H1 (cell line): ENCODE measurements around the gene YARS2. TPM values are rescaled to one million over a fixed set of nuclear protein-coding genes. Genes with fewer than 3 reads are reported as not detected.

Experiments
- CTCF ChIA-PET: fragments of 300-600 bp; sonication (Branson Sonifier 250); formaldehyde crosslinking; loops from one replicate; lab custom pipeline; 2021; ENCODE audit not compliant: partially characterized antibody; lab: Charles Lee
- POLR2A ChIA-PET: fragments of 300-600 bp; sonication (Branson Sonifier 250); formaldehyde crosslinking; loops from one replicate; lab custom pipeline; 2021; ENCODE audit warnings: inconsistent platforms; ENCODE audit not compliant: partially characterized antibody; lab: Charles Lee
- DNase-seq, 2 experiments: peaks; one replicate each; pipeline versions ENCODE4 v3.0.0 to v3.0.0-alpha.2; 2010 to 2022; ENCODE audit warnings: low spot score in 2 of 2, low read depth in 1 of 2, mixed read lengths in 1 of 2
- FAIRE-seq: peaks from 2 replicates; lab custom pipeline; 2011; peaks lifted over from hg19 to GRCh38; lab: Jason Lieb, UNC
- H2AFZ ChIP-seq: 2 replicates; pipeline ENCODE4 v1.8.1; 2012; ENCODE audit warnings: low read length, inconsistent platforms
- H2AK5ac ChIP-seq: 2 replicates; pipeline ENCODE4 v1.6.1; 2013; ENCODE audit warnings: low read depth, low read length
- H2BK120ac ChIP-seq: replicated peaks from 2 replicates; pipeline ENCODE3; 2013; ENCODE audit warnings: low read depth, low read length, inconsistent platforms
- H2BK12ac ChIP-seq: 2 replicates; pipeline ENCODE4 v1.6.1; 2013; ENCODE audit warnings: low read depth, low read length
- H2BK15ac ChIP-seq: 2 replicates; pipeline ENCODE4 v1.6.1; 2013; ENCODE audit warnings: low read length
- H2BK20ac ChIP-seq: 2 replicates; pipeline ENCODE4 v1.6.1; 2013; ENCODE audit warnings: low read length
- H2BK5ac ChIP-seq: 2 replicates; pipeline ENCODE4 v1.6.1; 2013; ENCODE audit warnings: low read depth, low read length
- H3K14ac ChIP-seq: 2 replicates; pipeline ENCODE4 v1.6.1; 2013; ENCODE audit warnings: inconsistent platforms; ENCODE audit not compliant: insufficient read length
- H3K18ac ChIP-seq: 2 replicates; pipeline ENCODE4 v1.6.1; 2013; ENCODE audit warnings: low read length; ENCODE audit errors: extremely low read depth
- H3K23ac ChIP-seq: 2 replicates; pipeline ENCODE4 v1.6.1; 2013; ENCODE audit warnings: inconsistent platforms; ENCODE audit not compliant: insufficient read length
- H3K23me2 ChIP-seq: 2 replicates; pipeline ENCODE4 v1.6.1; 2013; ENCODE audit warnings: low read depth, low read length
- H3K27ac ChIP-seq: 2 replicates; pipeline ENCODE4 v1.6.1; 2011; ENCODE audit warnings: low read depth, low read length, inconsistent platforms
- H3K27me3 ChIP-seq, 4 experiments: replicated peaks in 1 of 4; 1 replicate in 1 of 4; 2 replicates in 3 of 4; pipeline versions ENCODE4 v1.6.1 to v1.8.1; 2011 to 2013; ENCODE audit warnings: low read length in 3 of 4, mild to moderate bottlenecking in 3 of 4, inconsistent platforms in 2 of 4, mixed read lengths in 2 of 4, moderate library complexity in 1 of 4; ENCODE audit not compliant: control insufficient read depth in 3 of 4, insufficient read depth in 3 of 4; ENCODE audit errors: extremely low read depth in 1 of 4
- H3K36me3 ChIP-seq, 4 experiments: 2 replicates each; pipeline versions ENCODE4 v1.6.1 to v1.8.1; 2011 to 2013; ENCODE audit warnings: mild to moderate bottlenecking in 4 of 4, low read length in 3 of 4, moderate library complexity in 2 of 4, control low read depth in 1 of 4, inconsistent platforms in 1 of 4; ENCODE audit not compliant: insufficient read depth in 4 of 4, control insufficient read depth in 2 of 4
- H3K4ac ChIP-seq: replicated peaks from 2 replicates; pipeline ENCODE3; 2013; ENCODE audit warnings: low read length, low read depth, mixed read lengths, inconsistent platforms; ENCODE audit not compliant: insufficient read length
- H3K4me1 ChIP-seq, 4 experiments: replicated peaks in 1 of 4; 1 replicate in 1 of 4; 2 replicates in 3 of 4; pipeline versions ENCODE4 v1.6.1 to v1.8.1; 2011 to 2013; ENCODE audit warnings: low read length in 3 of 4, inconsistent platforms in 2 of 4, mixed read lengths in 1 of 4; ENCODE audit not compliant: insufficient read depth in 4 of 4, control insufficient read depth in 3 of 4
- H3K4me2 ChIP-seq, 2 experiments: 2 replicates each; pipeline versions ENCODE4 v1.6.1 to v1.8.1; 2011 to 2013; ENCODE audit warnings: low read depth in 2 of 2, low read length in 2 of 2, control low read depth in 1 of 2, inconsistent platforms in 1 of 2, mild to moderate bottlenecking in 1 of 2; ENCODE audit not compliant: insufficient read depth in 1 of 2
- H3K4me3 ChIP-seq, 4 experiments: fragments of 200-600, 300-600 bp in 1 of 4; sonication (generic), shearing (Covaris generic), sonication (Bioruptor Twin) in 1 of 4; 2 replicates each; pipeline versions ENCODE4 v1.5.1 to v1.8.1; 2011 to 2016; ENCODE audit warnings: low read length in 4 of 4, low read depth in 3 of 4, control low read depth in 2 of 4, inconsistent platforms in 2 of 4, mild to moderate bottlenecking in 2 of 4, mixed read lengths in 1 of 4, moderate library complexity in 1 of 4; ENCODE audit not compliant: insufficient read depth in 2 of 4; ENCODE audit errors: extremely low read depth in 1 of 4
- H3K56ac ChIP-seq: replicated peaks from 2 replicates; pipeline ENCODE3; 2013; ENCODE audit warnings: low read depth, mild to moderate bottlenecking, mixed read lengths, low read length, inconsistent platforms; ENCODE audit not compliant: insufficient read length
- H3K79me1 ChIP-seq: 2 replicates; pipeline ENCODE4 v1.6.1; 2013; ENCODE audit warnings: low read depth, low read length, control low read depth
- H3K79me2 ChIP-seq, 2 experiments: 2 replicates each; pipeline versions ENCODE4 v1.6.1 to v1.8.1; 2012 to 2013; ENCODE audit warnings: low read length in 2 of 2, mild to moderate bottlenecking in 2 of 2, inconsistent platforms in 1 of 2; ENCODE audit not compliant: insufficient read depth in 2 of 2, control insufficient read depth in 1 of 2
- H3K9ac ChIP-seq, 4 experiments: replicated peaks in 1 of 4; 1 replicate in 1 of 4; 2 replicates in 3 of 4; pipeline versions ENCODE4 v1.6.1 to v1.8.1; 2011 to 2013; ENCODE audit warnings: low read depth in 3 of 4, low read length in 3 of 4, control low read depth in 2 of 4, mild to moderate bottlenecking in 2 of 4, moderate library complexity in 2 of 4, inconsistent platforms in 1 of 4; ENCODE audit errors: extremely low read depth in 1 of 4
- H3K9me3 ChIP-seq, 2 experiments: 2 replicates each; pipeline versions ENCODE4 v1.6.1 to v1.8.1; 2012 to 2013; ENCODE audit warnings: mild to moderate bottlenecking in 2 of 2, moderate library complexity in 2 of 2, control low read depth in 1 of 2, inconsistent platforms in 1 of 2, low read depth in 1 of 2, low read length in 1 of 2, mixed read lengths in 1 of 2; ENCODE audit not compliant: insufficient read depth in 2 of 2
- H4K20me1 ChIP-seq, 2 experiments: replicated peaks in 1 of 2; 2 replicates each; pipeline versions ENCODE3 to v1.8.1; 2011 to 2013; ENCODE audit warnings: inconsistent platforms in 2 of 2, low read length in 2 of 2, mild to moderate bottlenecking in 1 of 2; ENCODE audit not compliant: insufficient read depth in 2 of 2, control insufficient read depth in 1 of 2
- H4K5ac ChIP-seq: 2 replicates; pipeline ENCODE4 v1.6.1; 2013; ENCODE audit warnings: low read length, low read depth, mixed read lengths, inconsistent platforms; ENCODE audit not compliant: insufficient read length
- H4K8ac ChIP-seq: 2 replicates; pipeline ENCODE4 v1.8.0; 2013; ENCODE audit warnings: mild to moderate bottlenecking, moderate library complexity, low read length, inconsistent platforms; ENCODE audit not compliant: insufficient read depth; ENCODE audit errors: extremely low read depth
- H4K91ac ChIP-seq: replicated peaks from 2 replicates; pipeline ENCODE3; 2013; ENCODE audit warnings: low read length, mixed read lengths, inconsistent platforms; ENCODE audit not compliant: insufficient read length
- CTCF ChIP-seq, 3 experiments: IDR thresholded peaks; 1 replicate in 2 of 3; 2 replicates in 1 of 3; pipeline versions ENCODE4 v1.5.1 to v1.6.1; 2011; ENCODE audit warnings: low read length in 3 of 3, mild to moderate bottlenecking in 3 of 3, inconsistent platforms in 2 of 3, low read depth in 1 of 3, moderate library complexity in 1 of 3; ENCODE audit not compliant: insufficient read depth in 1 of 3; ENCODE audit errors: control extremely low read depth in 1 of 3
- TEAD4 ChIP-seq: IDR thresholded peaks from 2 replicates; pipeline ENCODE4 v1.6.1; 2012; ENCODE audit warnings: low read depth, low read length, inconsistent platforms, mixed read lengths
- WGBS, 2 experiments: shearing (Covaris generic) in 1 of 2; methylation state at CpG; one replicate each; pipeline versions ENCODE4 v1.1.6 to v1.1.7; 2013 to 2015; ENCODE audit warnings: low lambda C conversion rate in 2 of 2, mixed read lengths in 2 of 2, inconsistent platforms in 1 of 2, low coverage in 1 of 2, missing lambda C conversion rate in 1 of 2; ENCODE audit not compliant: insufficient replicate concordance in 2 of 2, insufficient coverage in 1 of 2, insufficient read length in 1 of 2; ENCODE audit errors: extremely low coverage in 1 of 2, missing lambda C conversion rate in 1 of 2; 5-methylcytosine and 5-hydroxymethylcytosine counted together
- polyA plus RNA-seq, 7 experiments: library from polyadenylated mRNA; depleted of rRNA in 3 of 7; stranded (reverse) in 5 of 7; unstranded in 2 of 7; fragments of >200 nt in 5 of 7; fragments of 200-250 nt in 2 of 7; gene quantifications; 1 replicate in 5 of 7; 2 replicates in 1 of 7; 4 replicates in 1 of 7; pipeline versions ENCODE4 v1.2.1 to v1.2.3, GENCODE V29; 2011 to 2013; ENCODE audit warnings: missing spikeins in 2 of 7, mixed read lengths in 2 of 7
- total RNA-seq: library from RNA; stranded (reverse); fragmentation: NEBNext Ultra II Directional; extraction: Animal tissue kit (Norgen Biotek cat#: 25700); gene quantifications from 2 replicates; pipeline ENCODE4 v1.2.1, GENCODE V29; 2021

YARS2 gene
- total and polyA plus RNA-seq, 2 of the 8 experiments (the other 6 are each of a cell fraction or from before 2014, with no cell fraction given): 29.9 to 41.4 TPM

GRCh38 chr12:32727237-32727636, 28.5 kb downstream of the YARS2 start:
- no peak overlapping the region for H2AK5ac ChIP-seq
- no peak overlapping the region for H3K14ac ChIP-seq
- no peak overlapping the region for H3K27ac ChIP-seq
- FAIRE-seq: no peak
- H3K18ac ChIP-seq: no peak overlapping the region
- H3K4me2 ChIP-seq: no peak overlapping the region
- H2BK20ac ChIP-seq: no peak overlapping the region
- POLR2A ChIA-PET: no interaction called here
- H4K91ac ChIP-seq: no peak overlapping the region
- H3K36me3 ChIP-seq: peaks cover 0 to 25% (median 11%) of the 10 kb centered on the region in 4 experiments; a peak in 5 of 8 replicates
- no peak overlapping the region for H3K4me3 ChIP-seq
- no peaks in the 10 kb centered on the region for H3K23me2 ChIP-seq
- no peak overlapping the region for H2BK15ac ChIP-seq
- H3K9me3 ChIP-seq: no peaks in the 10 kb centered on the region
- H3K4ac ChIP-seq: no peak overlapping the region
- peaks cover 0 to 2% of the 10 kb centered on the region in 2 experiments for H4K20me1 ChIP-seq
- H4K8ac ChIP-seq: no peak overlapping the region
- peaks cover 0 to 1% (median 0%) of the 10 kb centered on the region in 4 experiments; a peak in 1 of 7 replicates for H3K27me3 ChIP-seq
- H3K4me1 ChIP-seq: no peaks in the 10 kb centered on the region
- H3K9ac ChIP-seq: no peak overlapping the region
- H3K23ac ChIP-seq: no peak overlapping the region
- no peak overlapping the region for H4K5ac ChIP-seq
- no peak overlapping the region for H3K56ac ChIP-seq
- H3K79me2 ChIP-seq: no peaks in the 10 kb centered on the region
- no peak overlapping the region for H2BK5ac ChIP-seq
- peak in 1 of 2 experiments; percentile 5 for DNase-seq
- 88% methylated on average over 3 of the region's 3 CpGs; no CpG with 5 or more reads in 1 of the 2 experiments for WGBS, 2 experiments
- CTCF ChIA-PET: no interaction called here
- no peaks in the 10 kb centered on the region for H3K79me1 ChIP-seq
- H2BK120ac ChIP-seq: no peak overlapping the region
- TF ChIP-seq CTCF (IDR thresholded peaks at IDR 0.05; ENCODE audit: control extremely low read depth in 1 of 3, insufficient read depth in 1 of 3, low read depth in 1 of 3, low read length in 3 of 3) (peak in 2 of 3 experiments; percentile 6 to 13; a peak in 2 of 4 replicates), TEAD4 (no peak)
- TF ChIP-seq, all 59 proteins: peak for 1
- Histone ChIP-seq H2BK12ac (no peak overlapping the region), H2AFZ (no peak overlapping the region)
